Measurements from ENCODE around the gene TMEM114.
"Not testable (repeated sequence)": the region's sequence is repeated elsewhere in the genome, so short reads cannot be mapped to it uniquely, and the experiment has no call there.

TMEM114 gene

DNA sequence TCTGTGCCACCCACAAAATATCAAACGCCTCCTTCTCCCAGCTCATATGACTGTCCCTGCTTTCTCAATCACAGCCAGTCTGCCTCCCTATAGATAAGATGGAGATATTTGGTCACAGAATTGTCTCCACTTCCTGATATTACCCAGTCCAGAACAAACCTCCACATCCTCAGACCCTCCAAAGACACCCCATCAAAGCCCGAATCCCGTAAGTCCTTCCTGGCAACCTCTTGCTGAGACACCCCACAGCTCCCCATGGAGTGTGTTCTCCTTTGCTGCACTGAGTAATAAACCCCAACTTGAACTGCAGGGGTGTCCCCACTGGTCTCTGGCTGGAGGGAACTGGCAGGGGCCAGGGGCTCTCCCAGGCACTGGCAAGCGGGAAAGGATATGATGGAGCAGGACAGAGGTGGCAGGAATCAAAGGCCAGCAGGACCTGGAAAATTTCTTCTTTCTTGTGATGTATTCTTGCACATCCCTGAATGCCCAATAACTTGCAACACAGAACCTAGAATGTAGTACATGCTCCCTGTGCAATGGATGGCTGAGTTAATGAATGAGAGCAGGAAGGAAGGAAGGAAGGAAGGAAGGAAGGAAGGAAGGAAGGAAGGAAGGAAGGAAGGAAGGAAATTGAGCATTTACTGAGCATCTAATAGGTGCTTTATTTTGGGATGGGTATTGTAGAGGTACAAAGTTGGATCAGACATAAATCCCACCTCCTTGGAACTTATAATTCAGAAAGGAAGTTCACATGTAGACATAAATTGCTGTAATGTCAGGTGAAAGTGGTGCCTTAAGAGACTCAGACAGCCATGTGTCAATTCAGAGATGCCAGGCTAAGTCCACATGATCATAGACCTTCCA lies 13.9 kb downstream of the TMEM114 start:
- no peak for FAIRE-seq
- DNase-seq (ENCODE audit: insufficient read length, low spot score): no peak

DNA sequence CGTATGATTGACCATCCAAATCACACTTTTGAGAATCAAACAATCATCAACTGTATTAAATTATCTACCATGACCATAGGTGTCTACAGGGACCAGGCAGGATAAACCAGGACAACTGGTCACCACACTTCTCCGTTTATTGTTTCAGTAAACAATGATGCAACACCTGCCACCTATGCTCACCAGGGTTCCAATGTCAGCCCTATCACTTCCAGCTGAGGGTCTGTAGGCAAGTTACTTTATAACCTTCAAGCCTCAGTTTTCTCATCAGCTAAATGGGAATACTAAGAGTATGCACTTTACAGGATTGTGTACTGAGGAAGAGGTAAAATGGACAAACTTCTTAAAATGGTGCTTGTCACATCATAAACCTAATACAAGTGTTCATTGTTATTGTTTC lies 14.9 kb downstream of the TMEM114 start:
- FAIRE-seq (no peak), DNase-seq (ENCODE audit: insufficient read length, low spot score) (no peak)

GRCh38 chr16:8572919-8573724 lies 17.2 kb downstream of the TMEM114 start:
- DNase-seq (ENCODE audit: insufficient read length, low spot score): no peak
- no peak for FAIRE-seq

- no peak for FAIRE-seq
- no peak for DNase-seq (ENCODE audit: insufficient read length, low spot score)
Observed at GRCh38 chr16:8572063-8572918, 18.0 kb downstream of the TMEM114 start.

DNA sequence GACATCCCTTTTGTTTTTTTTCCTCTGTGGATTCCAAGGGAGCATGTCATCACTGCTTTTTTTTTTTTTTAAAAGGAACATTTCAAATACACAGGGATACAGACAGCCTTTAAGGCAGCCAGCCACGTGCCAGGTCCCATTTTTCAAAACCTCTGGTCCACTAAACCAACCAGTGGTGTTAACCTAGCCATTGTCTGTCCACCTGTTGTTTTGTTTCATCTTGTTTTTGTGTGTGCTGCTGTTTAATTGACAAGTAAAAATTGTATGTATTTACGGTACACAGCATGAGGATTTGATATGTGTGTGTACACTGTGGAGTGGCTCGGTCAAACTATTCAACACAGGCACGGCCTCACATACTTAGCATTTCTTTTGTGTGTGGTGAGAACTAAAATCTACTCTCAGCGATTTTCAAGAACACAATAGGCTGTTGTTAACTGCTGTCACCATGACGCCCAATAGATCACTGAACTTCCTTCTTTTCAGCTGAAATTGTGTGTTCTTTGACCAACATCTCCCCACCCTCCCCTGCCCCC lies 19.2 kb downstream of the TMEM114 start:
- DNase-seq (ENCODE audit: insufficient read length, low spot score): no peak
- FAIRE-seq: no peak

DNA sequence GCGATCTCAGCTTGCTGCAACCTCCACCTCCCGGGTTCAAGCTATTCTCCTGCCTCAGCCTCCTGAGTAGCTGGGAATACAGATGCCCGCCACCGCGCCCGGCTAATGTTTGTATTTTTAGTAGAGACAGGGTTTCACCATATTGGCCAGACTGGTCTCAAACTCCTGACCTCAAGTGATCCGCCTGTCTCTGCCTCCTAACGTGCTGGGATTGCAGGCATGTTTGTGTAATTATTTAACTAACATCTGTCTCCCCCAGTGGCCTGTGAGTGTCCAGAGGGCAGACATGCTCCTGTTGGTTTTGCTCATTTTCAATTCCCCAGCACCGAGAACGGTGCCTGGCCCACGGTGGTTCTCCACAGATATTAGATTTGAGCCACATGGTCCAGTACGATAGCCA lies 19.9 kb downstream of the TMEM114 start:
- not testable (repeated sequence) for DNase-seq (ENCODE audit: insufficient read length, low spot score); FAIRE-seq

DNA sequence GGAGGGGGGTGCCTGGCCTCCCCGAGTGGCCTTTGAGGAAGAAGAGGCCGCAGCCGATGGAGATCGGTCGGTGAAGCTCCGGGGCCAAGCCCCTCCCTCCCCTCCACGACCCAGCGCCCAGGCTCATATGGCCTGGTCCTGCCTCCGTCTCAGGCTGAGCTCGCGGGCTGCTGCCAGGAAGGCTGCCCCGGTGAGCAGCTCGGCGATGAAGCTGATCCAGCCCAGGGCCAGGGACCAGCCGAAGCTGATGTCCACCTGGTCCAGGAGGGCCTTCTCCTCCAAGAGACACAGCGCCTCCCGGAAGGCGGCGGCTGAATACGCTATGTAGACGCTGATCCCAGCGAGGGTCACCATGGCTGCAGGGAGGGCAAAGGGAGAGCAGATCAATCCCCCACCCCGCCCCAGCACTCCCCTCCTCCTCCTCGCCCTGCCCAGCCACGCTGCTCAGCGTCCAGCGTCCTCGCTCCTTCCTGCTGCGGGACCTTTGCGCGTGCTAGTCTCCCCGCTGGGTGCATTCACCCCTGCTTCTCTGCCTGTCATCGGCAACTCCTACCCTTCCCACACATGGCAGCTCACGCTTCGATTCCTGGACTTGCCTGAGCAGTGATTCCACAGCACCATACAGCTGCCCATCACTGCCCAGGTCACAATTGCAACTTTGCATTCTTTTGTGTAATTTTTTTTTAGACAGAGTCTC lies 20.5 kb downstream of the TMEM114 start:
- FAIRE-seq (no peak), DNase-seq (ENCODE audit: insufficient read length, low spot score) (no peak)

DNA sequence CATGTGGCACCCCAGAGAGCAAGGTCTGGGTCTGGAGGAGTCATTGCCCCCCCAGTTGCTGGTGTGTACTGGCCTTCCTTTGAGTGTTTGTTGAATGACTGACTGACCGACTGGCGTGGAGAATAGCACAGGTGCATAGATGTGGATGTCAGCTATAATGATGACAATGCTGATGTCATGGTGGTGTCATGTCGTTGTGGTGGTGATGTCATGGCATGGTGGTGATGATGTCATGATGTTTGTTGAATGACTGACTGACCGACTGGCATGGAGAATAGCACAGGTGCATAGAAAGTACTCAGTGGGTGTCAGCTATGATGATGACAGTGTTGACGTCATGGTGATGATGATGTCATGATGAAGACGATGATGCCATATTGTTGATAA lies 22.1 kb downstream of the TMEM114 start:
- FAIRE-seq (no peak), DNase-seq (ENCODE audit: insufficient read length, low spot score) (no peak)

DNA sequence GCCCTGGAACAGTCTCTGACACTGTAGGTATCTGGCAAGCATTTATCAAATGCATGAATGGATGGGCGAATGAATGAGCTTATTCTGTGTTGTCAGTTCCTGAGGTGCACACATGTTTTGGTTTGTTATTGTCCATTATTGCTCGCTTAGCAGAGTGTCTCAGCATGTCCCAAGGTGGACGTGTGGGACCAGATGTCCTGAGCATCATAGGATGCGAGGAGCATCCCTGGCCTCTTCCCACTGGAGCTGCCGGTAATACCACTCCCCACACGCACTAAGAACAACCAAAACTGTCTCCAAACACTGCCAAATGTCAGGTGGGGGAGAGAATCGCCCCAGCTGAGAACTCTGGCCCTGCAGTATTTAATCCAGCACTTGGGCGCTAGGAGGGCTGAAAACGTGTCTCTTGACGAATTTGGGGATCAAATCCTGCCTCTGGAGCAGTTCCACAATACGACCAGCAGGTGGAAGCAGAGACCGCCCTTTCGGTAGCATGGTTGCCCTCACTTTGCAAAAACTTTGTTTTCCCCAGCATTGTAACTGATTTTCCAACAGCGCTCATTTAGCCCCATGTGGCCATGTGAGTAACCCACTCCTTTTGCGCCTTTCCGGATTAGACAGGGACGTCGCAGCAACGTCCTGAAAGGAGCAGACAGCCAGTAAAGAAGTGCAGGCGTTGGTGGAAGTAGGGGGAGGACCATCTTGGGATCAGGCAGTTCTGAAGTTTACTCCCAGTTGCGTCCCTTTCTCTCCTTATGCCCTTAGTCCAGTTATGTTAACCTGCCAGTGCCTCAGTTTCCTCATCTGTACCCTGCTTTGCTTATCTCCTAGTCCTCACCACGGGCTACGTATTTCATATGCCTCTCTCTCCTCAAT lies 22.7 kb downstream of the TMEM114 start:
- FAIRE-seq (peak; percentile 63), DNase-seq (ENCODE audit: insufficient read length, low spot score) (peak; percentile 67)

DNA sequence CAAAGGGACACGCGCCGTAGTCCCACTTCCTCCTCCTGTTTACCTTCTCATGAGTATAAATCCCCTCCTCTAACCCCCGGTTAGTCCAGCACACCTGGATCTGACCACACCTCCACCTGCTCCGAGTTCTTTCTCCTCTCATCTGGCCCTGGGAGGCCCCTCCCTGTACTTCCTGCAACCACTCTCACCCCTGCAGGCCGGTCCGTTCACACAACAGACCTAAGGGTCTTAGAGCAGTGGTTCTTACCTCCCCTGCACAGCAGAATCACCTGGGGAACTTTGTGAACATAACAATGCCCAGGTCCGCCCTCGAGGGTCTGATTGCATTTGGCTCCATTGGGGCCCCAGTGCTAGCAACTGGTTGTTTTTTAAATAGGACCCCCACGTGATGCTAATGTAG lies 24.8 kb downstream of the TMEM114 start:
- DNase-seq (ENCODE audit: insufficient read length, low spot score) (no peak), FAIRE-seq (no peak)

DNA sequence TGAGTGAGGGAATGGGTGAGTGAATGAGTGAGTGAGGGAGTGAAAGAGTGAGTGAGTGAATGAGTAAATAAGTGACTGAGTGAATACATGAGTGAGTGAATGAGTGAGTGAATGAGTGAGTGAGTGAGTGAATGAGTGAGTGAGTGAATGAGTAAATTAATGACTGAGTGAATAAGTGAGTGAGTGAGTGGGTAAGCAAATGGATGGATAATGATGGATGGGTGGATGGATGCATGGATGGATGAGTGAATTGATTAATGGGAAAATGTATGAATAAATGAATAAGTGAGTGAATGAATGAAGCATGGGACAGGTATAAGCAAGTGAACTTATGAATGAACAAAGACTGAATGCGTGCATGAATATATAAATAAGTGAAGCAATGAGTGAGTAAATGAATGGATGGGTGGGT lies 25.4 kb downstream of the TMEM114 start:
- no peak for FAIRE-seq
- DNase-seq (ENCODE audit: insufficient read length, low spot score): no peak

- FAIRE-seq; DNase-seq (ENCODE audit: insufficient read length, low spot score): not testable (repeated sequence)
Observed at GRCh38 chr16:8563944-8564540, 26.3 kb downstream of the TMEM114 start.

DNA sequence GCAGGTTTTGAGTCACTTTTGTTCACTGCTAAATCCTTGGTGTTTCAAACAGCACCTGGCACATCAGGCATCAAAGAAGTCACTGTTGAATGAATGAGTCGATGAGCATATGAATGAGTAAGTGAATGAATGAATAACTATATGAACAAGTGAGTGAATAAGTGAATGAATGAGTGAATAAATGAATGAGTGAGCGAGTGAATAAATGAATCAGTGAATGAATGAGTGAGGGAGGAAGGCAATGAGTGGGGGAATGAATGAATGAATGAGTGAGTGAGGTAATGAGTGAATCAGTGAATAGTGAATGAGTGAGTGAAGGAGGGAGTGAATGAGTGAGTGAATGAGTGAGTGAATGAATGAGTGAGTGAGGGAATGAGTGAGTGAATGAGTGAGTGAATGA lies 28.8 kb downstream of the TMEM114 start:
- DNase-seq (ENCODE audit: insufficient read length, low spot score) (no peak), FAIRE-seq (no peak)

DNA sequence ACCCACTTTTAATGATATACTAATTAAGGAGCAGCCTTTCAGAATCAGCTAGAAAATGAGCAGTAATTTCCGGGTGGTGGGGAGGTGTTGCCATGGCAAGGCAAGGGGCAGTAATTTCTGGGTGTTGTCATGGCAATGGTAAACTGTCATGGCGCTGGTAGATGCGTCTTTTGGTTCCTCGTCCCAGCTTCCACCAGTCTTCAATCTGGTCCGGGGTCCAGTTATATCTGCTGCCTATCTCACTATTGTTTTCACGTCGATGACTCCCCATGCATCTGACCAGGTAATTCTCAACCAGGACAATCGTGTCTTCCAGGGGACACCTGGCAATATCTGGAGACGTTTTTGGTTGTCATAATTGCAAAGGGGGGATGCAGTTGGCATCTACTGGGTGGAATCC lies 34.9 kb downstream of the TMEM114 start:
- DNase-seq (ENCODE audit: insufficient read length, low spot score) (no peak), FAIRE-seq (no peak)

- DNase-seq (ENCODE audit: insufficient read length, low spot score) (no peak), FAIRE-seq (no peak)
Observed at GRCh38 chr16:8554881-8555280, 35.4 kb downstream of the TMEM114 start.

DNA sequence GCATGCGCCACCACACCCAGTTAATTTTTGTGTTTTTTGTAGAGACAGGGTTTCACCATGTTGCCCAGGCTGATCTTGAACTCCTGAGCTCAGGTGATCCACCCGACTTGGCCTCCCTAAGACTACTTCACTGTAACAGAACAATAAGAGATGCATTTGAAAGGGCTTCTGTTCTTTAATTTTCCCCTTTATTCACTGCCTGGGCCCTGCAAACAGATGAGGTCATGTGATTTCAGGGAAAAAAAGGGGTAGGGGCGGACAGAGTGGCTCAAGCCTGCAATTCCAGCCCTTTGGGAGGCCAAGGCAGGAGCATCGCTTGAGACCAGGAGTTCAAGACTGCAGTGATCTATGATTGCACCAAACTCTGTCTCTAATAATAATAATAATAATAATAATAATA lies 36.3 kb downstream of the TMEM114 start:
- FAIRE-seq (no peak), DNase-seq (ENCODE audit: insufficient read length, low spot score) (no peak)

GRCh38 chr16:8552487-8553221 lies 37.7 kb downstream of the TMEM114 start:
- DNase-seq (ENCODE audit: insufficient read length, low spot score): no peak
- no peak for FAIRE-seq
